ENCODE measurements around the gene FAAP20.

DNA sequence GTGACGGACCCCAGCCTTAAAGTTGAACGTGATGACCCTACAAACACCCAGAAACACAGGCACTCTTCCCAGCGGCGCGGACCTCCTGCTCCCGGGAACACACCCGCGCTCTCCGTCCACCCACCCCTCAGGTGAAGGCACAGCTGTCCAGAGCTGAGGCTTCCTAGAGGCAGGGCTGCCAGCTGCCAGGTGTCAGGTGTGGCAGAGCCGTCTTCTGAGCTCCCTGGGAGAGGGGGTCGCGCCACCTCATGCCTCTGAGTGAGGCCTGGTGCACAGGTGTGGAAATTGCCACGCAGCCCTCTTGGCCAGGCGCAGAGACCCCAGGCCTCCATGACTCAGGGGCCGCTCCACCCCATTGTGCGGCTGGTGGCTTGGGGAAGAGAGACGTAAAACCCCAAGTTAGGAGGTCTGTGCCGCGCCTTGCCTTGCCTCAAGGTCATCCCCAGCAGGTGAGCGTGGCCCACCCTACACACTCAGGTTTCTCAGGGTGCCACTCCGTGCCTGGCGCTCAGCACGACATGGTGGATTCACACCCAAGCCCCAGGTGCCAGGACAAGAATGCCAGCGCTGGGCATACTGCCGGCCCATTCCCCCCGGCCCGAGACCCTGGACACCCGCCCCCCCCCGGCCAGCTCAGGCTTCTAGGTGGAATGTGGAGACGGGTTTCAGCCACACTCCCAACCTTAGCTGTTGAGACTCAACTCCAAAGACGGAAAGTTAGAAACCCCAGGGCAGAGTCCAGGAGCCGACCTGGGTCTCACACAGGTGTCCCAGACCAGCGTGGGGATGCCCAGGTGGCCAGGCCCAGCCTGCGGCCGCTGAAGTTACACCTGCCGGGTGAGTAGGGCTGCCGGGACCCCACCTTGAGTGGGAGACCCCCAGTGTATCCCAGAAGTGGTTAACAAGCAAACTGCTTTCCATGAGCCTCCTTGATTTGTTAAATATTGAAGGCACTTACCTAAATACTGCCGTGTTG, 8.4 kb downstream of the FAAP20 start:
- TF ChIP-seq, protein P1, sequence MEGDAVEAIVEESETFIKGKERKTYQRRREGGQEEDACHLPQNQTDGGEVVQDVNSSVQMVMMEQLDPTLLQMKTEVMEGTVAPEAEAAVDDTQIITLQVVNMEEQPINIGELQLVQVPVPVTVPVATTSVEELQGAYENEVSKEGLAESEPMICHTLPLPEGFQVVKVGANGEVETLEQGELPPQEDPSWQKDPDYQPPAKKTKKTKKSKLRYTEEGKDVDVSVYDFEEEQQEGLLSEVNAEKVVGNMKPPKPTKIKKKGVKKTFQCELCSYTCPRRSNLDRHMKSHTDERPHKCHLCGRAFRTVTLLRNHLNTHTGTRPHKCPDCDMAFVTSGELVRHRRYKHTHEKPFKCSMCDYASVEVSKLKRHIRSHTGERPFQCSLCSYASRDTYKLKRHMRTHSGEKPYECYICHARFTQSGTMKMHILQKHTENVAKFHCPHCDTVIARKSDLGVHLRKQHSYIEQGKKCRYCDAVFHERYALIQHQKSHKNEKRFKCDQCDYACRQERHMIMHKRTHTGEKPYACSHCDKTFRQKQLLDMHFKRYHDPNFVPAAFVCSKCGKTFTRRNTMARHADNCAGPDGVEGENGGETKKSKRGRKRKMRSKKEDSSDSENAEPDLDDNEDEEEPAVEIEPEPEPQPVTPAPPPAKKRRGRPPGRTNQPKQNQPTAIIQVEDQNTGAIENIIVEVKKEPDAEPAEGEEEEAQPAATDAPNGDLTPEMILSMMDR (conservative IDR thresholded peaks at IDR 0.05): no peak
- no peak for TF ChIP-seq EZH2 (IDR thresholded peaks at IDR 0.05; ENCODE audit: low read depth)

All from PC-9 (cell line).